ENCODE results near the gene PSMD12. TPM values are rescaled to one million over a fixed set of nuclear protein-coding genes. Genes with fewer than 3 reads are reported as not detected.

Gene PSMD12
- total RNA-seq = 10 to 100 TPM in 4 of 5 donors, 1 to 10 TPM in 1; 4.9 to 44.6 (median 17.9) TPM
- polyA plus RNA-seq = 10 to 100 TPM; 14.6 to 19.4 (median 16.9) TPM
- long read RNA-seq, donor 1, full-length matches to known transcripts = 6 of 6 reads
- long read RNA-seq, donor 1, partial matches to known transcripts = 0 of 6 reads
- long read RNA-seq, donor 1, other reads (novel, unspliced or antisense) = 0 of 6 reads
- long read RNA-seq, donor 2, full-length matches to known transcripts = 7 of 7 reads
- long read RNA-seq, donor 2, partial matches to known transcripts = 0 of 7 reads
- long read RNA-seq, donor 2, other reads (novel, unspliced or antisense) = 0 of 7 reads
- long read RNA-seq, donor 3, full-length matches to known transcripts = 7 of 7 reads
- long read RNA-seq, donor 3, partial matches to known transcripts = 0 of 7 reads
- long read RNA-seq, donor 3, other reads (novel, unspliced or antisense) = 0 of 7 reads
- long read RNA-seq, donor 4 = 0 reads
- long read RNA-seq, donor 5, full-length matches to known transcripts = 7 of 7 reads
- long read RNA-seq, donor 5, partial matches to known transcripts = 0 of 7 reads
- long read RNA-seq, donor 5, other reads (novel, unspliced or antisense) = 0 of 7 reads
- long read RNA-seq, donor 6, full-length matches to known transcripts = 19 of 25 reads
- long read RNA-seq, donor 6, partial matches to known transcripts = 6 of 25 reads
- long read RNA-seq, donor 6, other reads (novel, unspliced or antisense) = 0 of 25 reads
- long read RNA-seq, donor 7, full-length matches to known transcripts = 12 of 17 reads
- long read RNA-seq, donor 7, partial matches to known transcripts = 5 of 17 reads
- long read RNA-seq, donor 7, other reads (novel, unspliced or antisense) = 0 of 17 reads
- long read RNA-seq, donor 8, full-length matches to known transcripts = 7 of 7 reads
- long read RNA-seq, donor 8, partial matches to known transcripts = 0 of 7 reads
- long read RNA-seq, donor 8, other reads (novel, unspliced or antisense) = 0 of 7 reads
- long read RNA-seq, donor 9, full-length matches to known transcripts = 9 of 16 reads
- long read RNA-seq, donor 9, partial matches to known transcripts = 7 of 16 reads
- long read RNA-seq, donor 9, other reads (novel, unspliced or antisense) = 0 of 16 reads
- long read RNA-seq, donor 10, full-length matches to known transcripts = 3 of 3 reads
- long read RNA-seq, donor 10, partial matches to known transcripts = 0 of 3 reads
- long read RNA-seq, donor 10, other reads (novel, unspliced or antisense) = 0 of 3 reads

DNA sequence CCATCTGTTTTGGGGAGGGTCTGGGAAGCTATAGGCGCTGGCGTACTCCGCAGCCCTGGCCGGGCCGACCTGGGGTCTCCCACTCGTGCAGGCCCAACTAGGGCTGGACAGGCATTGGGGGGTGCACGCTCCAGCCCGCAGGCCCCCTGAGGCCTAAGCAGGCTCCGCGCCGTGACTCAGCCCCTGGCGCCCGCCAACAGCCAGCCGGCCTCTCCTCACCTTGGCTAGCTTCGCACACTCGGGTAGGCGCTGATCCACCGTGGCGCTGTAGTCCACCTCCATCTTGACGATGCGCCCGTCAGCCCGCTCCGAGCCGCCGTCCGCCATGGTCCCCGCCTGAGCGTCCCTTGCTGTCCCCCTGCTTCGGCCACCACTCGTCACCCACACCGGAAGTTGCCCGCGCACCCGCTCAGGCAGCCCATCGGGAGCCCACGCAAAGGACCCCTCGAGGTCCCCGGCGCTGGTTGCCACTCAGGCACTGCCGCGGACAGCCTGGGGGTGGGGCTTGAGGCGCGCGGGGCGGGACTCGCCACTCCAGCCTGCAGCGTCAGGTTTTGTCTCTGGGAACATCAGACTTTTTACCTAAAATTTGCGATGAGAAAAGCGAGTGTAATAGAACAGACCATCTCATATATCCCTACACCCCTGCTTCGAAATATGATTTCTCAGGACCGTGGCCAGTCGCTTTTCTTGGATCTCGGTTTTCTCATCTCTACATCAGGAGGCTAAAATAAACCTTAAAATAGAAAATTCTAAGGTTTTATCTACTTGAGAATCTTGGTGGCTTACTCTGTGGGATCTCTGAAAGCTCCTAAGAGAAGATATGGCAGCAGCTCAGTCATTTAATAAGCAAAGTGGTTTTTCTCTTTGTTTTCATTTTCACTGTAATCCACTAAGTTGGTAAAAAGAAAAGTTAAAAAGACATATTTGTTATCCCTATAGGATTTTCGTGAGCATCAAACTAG lies at the start of gene PSMD12:
TSS of gene PSMD12 (minus strand) at position 385 of the 965 bp plus-strand sequence. CDS start at position 327, 58 bp downstream.
- Histone ChIP-seq H3K27me3 (no peaks in the 10 kb centered on the region), H3K4me3 (peak within 1 kb of the TSS; percentile 74 to 95 (median 90)), H3K9me3 (no peaks in the 10 kb centered on the region), H3K27ac (peak within 1 kb of the TSS; percentile 94 to 98 (median 95)), H3K4me1 (peaks cover 26 to 48% (median 38%) of the 10 kb centered on the region in 4 donors), H3K36me3 (peaks cover 0 to 10% (median 3%) of the 10 kb centered on the region in 4 donors)
- WGBS, 5 donors = 1 to 2% (median 1%) methylated on average over 17 to 55 of the region's 55 CpGs
- intact Hi-C loops (cut with DNase I; ENCODE audit: low total_unique reads) = no loop called here
- TF ChIP-seq EP300 (IDR thresholded peaks at IDR 0.05) = no peak
- peak; percentile 89 to 98 (median 95) for TF ChIP-seq POLR2AphosphoS5 (IDR thresholded peaks at IDR 0.05)
- TF ChIP-seq, protein P1, sequence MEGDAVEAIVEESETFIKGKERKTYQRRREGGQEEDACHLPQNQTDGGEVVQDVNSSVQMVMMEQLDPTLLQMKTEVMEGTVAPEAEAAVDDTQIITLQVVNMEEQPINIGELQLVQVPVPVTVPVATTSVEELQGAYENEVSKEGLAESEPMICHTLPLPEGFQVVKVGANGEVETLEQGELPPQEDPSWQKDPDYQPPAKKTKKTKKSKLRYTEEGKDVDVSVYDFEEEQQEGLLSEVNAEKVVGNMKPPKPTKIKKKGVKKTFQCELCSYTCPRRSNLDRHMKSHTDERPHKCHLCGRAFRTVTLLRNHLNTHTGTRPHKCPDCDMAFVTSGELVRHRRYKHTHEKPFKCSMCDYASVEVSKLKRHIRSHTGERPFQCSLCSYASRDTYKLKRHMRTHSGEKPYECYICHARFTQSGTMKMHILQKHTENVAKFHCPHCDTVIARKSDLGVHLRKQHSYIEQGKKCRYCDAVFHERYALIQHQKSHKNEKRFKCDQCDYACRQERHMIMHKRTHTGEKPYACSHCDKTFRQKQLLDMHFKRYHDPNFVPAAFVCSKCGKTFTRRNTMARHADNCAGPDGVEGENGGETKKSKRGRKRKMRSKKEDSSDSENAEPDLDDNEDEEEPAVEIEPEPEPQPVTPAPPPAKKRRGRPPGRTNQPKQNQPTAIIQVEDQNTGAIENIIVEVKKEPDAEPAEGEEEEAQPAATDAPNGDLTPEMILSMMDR (IDR thresholded peaks at IDR 0.05) = no peak
- TF ChIP-seq POLR2A (IDR thresholded peaks at IDR 0.05) = peak in 2 of 4 donors; percentile 8 to 64
- DNase-seq = peak; percentile 94 to 97

DNA sequence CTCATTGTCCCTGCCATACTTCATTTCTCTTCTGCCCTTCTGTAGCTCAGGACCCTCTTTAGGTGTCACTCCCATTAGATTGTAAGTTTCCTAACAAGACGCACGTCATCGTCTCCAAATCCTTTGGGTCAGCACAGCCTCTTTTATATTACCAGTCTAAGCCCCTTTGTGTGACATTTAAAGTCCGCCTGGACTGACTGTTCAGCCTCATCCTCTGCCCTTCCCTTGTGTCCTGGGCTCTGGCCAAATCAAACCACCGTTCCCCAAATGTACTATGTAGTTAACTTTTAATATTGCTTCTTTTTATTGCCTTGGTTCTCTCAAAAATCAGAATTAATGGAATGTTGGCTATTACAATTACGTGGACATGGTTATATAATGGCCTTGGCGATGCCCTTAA lies 48.9 kb upstream of the PSMD12 start:
- intact Hi-C loops (cut with DNase I; ENCODE audit: low total_unique reads) = no loop called here

DNA sequence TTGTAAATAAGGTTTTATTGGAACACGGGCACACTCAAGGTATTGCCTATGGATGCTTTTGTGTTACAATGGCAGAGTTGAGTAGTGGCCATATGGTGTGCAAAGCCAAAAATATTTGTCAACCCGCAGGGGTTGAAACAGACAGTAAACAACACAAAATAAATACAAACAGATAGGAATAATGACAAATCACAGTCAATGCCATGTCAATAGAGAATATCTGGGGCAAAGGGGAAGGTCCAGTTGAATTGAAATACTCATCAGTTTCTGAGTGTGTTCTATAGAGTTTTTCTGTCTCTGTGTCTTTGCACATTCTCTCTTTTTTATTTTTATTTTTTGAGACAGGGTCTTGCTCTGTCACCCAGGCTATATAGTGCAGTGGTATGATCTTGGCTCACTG lies 48.2 kb upstream of the PSMD12 start:
- Histone ChIP-seq H3K36me3 (no peaks in the 10 kb centered on the region), H3K4me3 (no peak overlapping the region), H3K27me3 (no peaks in the 10 kb centered on the region), H3K4me1 (peaks cover 6 to 16% (median 12%) of the 10 kb centered on the region in 4 donors), H3K9me3 (no peaks in the 10 kb centered on the region), H3K27ac (no peak overlapping the region)
- 94 to 99% (median 97%) methylated on average over 2 of the region's 2 CpGs for WGBS, 5 donors
- no peak for DNase-seq
- TF ChIP-seq POLR2AphosphoS5 (IDR thresholded peaks at IDR 0.05) (no peak), EP300 (IDR thresholded peaks at IDR 0.05) (no peak), POLR2A (IDR thresholded peaks at IDR 0.05) (no peak)
- TF ChIP-seq, protein P1 (IDR thresholded peaks at IDR 0.05) = no peak
- intact Hi-C loops (cut with DNase I; ENCODE audit: low total_unique reads) = no loop called here

More for the DNA sequence above, 48.9 kb upstream of the PSMD12 start:
- DNase-seq = no peak
- no peaks in the 10 kb centered on the region for H3K27me3 ChIP-seq
- no peak overlapping the region for H3K4me3 ChIP-seq
- WGBS, 5 donors = 88 to 95% (median 92%) methylated on average over 7 of the region's 7 CpGs
- TF ChIP-seq POLR2AphosphoS5 (IDR thresholded peaks at IDR 0.05) (no peak), POLR2A (IDR thresholded peaks at IDR 0.05) (no peak)
- H3K27ac ChIP-seq = no peak overlapping the region
- no peaks in the 10 kb centered on the region for H3K9me3 ChIP-seq
- H3K36me3 ChIP-seq = no peaks in the 10 kb centered on the region
- peaks cover 6 to 17% (median 13%) of the 10 kb centered on the region in 4 donors for H3K4me1 ChIP-seq

DNA sequence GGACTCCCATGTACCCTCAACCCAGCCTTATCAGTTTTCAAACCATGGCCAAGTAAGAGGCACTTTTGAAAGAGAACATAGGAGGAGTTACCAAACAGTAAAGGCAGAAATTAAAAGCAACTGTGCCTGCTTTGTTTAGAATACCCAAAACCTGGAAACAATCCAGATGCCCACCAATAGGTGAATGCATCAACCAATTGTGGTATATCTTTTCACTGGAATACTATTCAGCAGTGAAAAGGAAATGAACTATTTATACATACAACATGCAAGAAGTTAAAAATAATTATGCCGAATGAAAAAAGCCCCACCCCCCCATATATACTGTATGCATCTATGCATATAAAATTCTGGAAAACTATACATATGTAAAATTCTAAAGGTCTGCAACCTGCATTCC lies 47.8 kb upstream of the PSMD12 start:
- WGBS, 5 donors = 97 to 100% (median 100%) methylated on average over 1 of the region's 1 CpG
- intact Hi-C loops (cut with DNase I; ENCODE audit: low total_unique reads) = no loop called here
- Histone ChIP-seq H3K4me1 (peaks cover 6 to 16% (median 12%) of the 10 kb centered on the region in 4 donors), H3K36me3 (no peaks in the 10 kb centered on the region), H3K27me3 (no peaks in the 10 kb centered on the region), H3K27ac (no peak overlapping the region), H3K4me3 (no peak overlapping the region), H3K9me3 (no peaks in the 10 kb centered on the region)
- TF ChIP-seq EP300 (IDR thresholded peaks at IDR 0.05) (no peak), POLR2AphosphoS5 (IDR thresholded peaks at IDR 0.05) (no peak), POLR2A (IDR thresholded peaks at IDR 0.05) (no peak)
- TF ChIP-seq, protein P1 (IDR thresholded peaks at IDR 0.05) = no peak
- DNase-seq = no peak

Data from stomach (tissue), 19 donors.